D341Med (cell line): ENCODE measurements around the gene SERPINA3.
"Not testable (repeated sequence)": the region's sequence is repeated elsewhere in the genome, so short reads cannot be mapped to it uniquely, and the experiment has no call there.

ENCODE experiments used
- DNase-seq: peaks from one replicate; pipeline ENCODE4 v3.0.0; 2012; ENCODE audit warnings: low spot score

SERPINA3 gene

DNA sequence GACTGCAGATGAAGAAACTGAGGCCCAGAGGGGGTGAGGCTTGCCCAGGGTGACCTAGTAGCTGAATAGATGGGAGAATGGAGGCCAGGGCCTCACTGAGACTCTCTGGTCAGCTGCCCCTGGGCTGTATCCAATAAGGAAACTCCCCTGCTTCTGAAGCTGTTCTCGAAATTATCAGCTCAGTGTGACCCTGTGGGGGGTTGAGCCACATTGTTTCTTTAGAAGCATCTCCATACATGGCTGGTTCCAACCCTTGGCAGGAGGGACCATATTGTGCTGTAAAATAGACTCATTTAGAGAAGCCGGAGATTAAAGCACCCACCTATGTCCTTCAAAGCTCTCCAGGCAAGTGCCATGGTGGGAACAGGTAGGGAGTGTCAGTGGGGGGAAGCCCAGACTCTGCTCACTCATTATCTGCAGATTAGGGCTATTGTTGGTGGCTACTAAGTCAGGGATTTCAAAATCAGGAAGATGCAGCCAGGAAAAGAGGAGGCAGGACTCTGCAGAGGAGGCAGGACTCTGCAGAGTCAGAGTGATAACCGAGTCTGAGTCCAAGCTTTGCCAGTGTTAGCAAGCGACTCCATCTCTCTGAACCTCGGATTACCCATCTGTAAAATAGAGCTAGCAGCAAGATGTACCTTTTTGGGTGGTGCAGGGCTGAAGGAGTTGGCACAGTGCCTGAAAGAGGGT, 27.5 kb upstream of the SERPINA3 start:
- no peak for DNase-seq

- DNase-seq, result no peak
Measured at GRCh38 chr14:94586635-94587034, 25.6 kb upstream of the SERPINA3 start.

- no peak for DNase-seq
Measured at GRCh38 chr14:94588311-94588710, 23.9 kb upstream of the SERPINA3 start.

GRCh38 chr14:94591073-94591472, 21.1 kb upstream of the SERPINA3 start:
- no peak for DNase-seq

DNA sequence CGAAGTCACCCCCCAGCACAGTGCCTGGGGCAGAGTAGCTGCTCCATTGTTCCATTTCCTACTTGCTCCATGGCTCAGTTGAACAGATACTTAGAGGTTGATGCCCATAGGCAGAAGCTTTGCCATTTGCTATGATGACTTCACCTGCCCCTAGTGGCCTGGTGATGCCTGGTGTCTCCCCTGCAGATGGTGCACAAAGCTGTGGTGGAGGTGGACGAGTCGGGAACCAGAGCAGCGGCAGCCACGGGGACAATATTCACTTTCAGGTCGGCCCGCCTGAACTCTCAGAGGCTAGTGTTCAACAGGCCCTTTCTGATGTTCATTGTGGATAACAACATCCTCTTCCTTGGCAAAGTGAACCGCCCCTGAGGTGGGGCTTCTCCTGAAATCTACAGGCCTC, 20.3 kb upstream of the SERPINA3 start:
- no peak for DNase-seq

GRCh38 chr14:94592457-94592856, 19.7 kb upstream of the SERPINA3 start:
- no peak for DNase-seq

- no peak for DNase-seq
Measured at GRCh38 chr14:94593376-94593748, 18.8 kb upstream of the SERPINA3 start.

- DNase-seq, result no peak
Measured at GRCh38 chr14:94593749-94594431, 18.3 kb upstream of the SERPINA3 start.

- DNase-seq, result no peak
Measured at GRCh38 chr14:94594441-94594840, 17.8 kb upstream of the SERPINA3 start.

DNA sequence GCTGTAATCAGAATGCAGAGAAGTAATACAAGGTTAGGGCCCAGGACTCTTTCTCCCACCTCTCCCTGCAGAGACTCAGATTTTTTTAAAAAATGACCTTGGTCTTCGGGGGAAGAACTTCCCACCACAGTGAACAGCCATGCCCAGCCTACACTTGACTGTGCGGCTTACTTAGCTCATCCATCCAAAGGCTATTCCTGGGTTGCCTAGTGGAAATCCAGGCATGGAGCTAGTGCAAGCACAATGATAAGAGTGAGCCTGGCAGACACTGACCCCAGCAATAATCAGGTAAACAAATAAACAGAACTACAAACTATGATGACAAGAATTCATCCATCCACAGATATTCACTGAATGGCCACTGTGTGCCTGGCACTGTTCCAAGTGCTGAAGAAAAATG, 16.3 kb upstream of the SERPINA3 start:
- DNase-seq, result no peak

- no peak for DNase-seq
Measured at GRCh38 chr14:94596361-94596760, 15.8 kb upstream of the SERPINA3 start.

GRCh38 chr14:94597788-94598187, 14.4 kb upstream of the SERPINA3 start:
- DNase-seq, result no peak

DNA sequence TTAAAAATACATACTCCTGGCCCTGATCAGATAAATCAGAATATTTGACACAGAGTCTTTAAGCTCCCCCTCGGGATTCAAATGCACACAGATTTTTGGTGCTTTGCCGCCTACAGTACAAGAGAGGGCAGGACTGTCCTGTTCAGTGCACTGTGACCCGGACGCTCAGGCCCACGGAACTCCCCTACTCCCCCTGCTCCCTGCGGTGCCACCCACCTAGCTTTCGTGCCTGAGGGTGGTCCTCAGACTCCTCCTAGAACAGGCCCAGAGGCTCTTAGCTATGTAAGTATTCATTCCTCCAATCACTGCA, 13.7 kb upstream of the SERPINA3 start:
- no peak for DNase-seq

- no peak for DNase-seq
Measured at GRCh38 chr14:94598816-94599655, 13.2 kb upstream of the SERPINA3 start.

DNA sequence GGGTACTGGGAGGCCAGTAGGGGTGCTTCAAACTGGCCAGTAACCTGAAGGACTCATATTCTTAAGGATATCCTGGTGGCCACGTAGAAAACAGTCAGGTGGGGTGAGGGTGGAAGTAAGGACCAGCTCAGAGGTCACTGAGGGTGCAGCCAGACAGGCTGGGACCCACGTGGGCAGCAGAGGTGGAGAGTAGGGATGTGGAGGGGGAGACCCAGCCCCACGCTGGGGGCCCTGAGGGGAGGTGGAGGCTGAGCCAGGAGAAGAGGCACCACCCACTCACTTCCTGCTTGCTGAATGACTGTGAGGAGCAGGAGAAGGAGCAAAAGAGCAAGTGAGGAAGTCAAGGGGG, 12.6 kb upstream of the SERPINA3 start:
- DNase-seq, result no peak

- DNase-seq, result no peak
Measured at GRCh38 chr14:94600148-94600545, 12.0 kb upstream of the SERPINA3 start.

GRCh38 chr14:94601884-94602391, 10.3 kb upstream of the SERPINA3 start:
- DNase-seq, result no peak

DNA sequence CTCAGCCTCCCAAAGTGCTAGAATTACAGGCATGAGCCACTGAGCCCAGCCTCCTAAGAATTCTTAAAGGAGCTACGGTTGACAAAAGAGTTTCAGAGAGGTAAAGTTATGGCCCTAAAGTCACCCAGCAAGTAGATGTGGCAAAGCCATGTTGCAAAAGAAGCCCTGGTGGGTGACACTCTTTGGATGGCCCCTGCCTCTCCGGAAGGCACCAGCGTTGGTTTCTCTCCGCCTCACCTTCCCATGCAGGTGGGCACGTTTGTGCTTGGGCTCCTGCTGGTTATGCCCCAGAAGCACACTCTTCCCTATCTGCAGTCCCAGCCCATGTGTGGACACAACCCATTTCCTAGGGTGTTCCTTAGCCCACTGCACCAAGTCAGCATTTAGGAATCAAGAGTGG, 9.5 kb upstream of the SERPINA3 start:
- DNase-seq, result no peak

- DNase-seq, result no peak
Measured at GRCh38 chr14:94605361-94605760, 6.8 kb upstream of the SERPINA3 start.

- not testable (repeated sequence) for DNase-seq
Measured at GRCh38 chr14:94608966-94609365, 3.2 kb upstream of the SERPINA3 start.

GRCh38 chr14:94611179-94611578, 1.0 kb upstream of the SERPINA3 start:
- no peak for DNase-seq

DNA sequence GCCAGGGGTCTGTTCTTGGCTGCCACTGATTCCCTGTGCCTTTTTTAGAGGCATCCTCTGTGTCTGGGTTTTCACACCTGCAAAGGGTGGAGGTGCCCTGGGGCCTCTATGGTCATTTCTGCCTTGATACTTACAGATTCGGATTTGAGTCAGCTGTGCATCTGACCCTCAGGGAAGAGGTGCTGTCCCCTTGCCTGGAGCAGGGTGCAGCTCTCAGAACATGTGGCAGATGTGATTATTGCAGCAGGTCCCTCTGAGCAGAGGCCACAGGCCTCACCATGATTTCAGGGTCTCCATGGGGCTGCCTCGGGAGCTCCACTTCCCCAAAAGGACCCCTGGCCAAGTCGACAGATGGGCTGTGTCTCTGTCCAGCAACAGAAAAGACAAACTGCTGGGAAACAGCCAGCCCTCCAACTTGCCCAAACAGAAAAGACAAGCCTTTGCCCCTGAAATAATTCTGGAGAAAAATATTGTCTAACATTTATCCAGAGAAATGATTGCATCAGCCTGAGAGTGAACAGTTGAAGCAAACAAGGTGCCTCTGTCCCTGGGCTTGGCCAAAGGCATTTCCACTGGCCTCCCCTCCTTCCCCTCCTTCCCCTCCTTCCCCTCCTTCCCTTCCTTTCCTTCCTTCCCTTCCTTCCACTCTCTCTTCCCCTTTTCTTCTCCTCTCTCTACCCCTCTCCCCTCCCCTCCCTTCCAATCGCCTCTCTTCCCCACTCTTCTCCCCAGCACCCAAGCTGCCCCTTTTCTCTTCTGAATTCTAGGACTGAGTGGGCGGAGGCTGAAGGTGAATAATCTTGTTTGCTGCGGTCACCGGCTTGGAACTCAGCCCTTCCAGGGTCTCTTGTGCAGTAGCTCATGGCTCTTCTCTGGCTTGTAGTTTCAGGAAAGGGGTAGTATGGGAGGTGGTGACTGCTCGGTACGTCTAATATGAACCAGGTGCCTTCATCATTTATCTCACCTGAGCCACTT, 676 bp downstream of the SERPINA3 start:
- DNase-seq, result no peak
